NCI-H1105 (cell line): Measurements from ENCODE around the gene DNM3.

Experiments
- DNase-seq: peaks from one replicate; lab custom pipeline; 2025; lab: John Stamatoyannopoulos, UW

Gene DNM3

DNA sequence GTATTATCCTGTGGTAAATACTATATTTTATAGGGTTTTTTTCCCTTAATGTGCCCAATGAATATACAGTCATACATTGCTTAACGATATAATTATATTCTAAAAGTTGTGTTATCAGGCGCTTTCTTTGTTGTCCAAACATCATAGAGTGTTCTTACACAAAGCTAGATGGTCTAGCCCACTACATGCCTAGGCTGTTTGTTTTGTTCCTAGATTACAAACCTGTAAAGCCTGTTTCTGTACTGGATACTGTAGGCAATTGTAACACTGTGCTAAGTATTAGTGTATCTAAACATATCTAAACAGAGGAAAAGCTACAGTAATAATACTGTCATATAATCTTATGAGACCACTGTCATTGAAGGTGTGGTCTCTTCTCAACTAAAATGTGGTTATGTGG, 336.6 kb downstream of the DNM3 start:
- DNase-seq = no peak

DNA sequence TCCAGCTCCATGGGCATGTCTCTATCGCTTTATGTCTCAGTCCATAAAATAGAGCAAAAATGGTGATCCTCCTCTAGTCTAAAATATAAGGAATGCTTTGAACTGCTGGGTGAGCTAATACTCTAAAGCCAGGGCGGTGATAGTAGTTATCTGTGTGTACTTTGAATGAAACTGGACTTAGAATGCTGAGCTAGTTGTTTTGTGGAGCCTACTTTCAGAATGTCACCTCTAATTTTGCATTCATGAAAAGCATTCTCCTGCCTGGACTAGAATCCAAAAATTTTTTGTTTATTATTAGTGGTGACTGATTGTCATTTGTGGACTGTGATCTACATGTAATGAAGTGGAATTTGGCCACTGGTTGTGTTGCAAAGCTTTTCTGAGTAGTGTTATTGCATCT, 337.6 kb downstream of the DNM3 start:
- DNase-seq = no peak

- no peak for DNase-seq
Measured at GRCh38 chr1:172179918-172180317, 338.6 kb downstream of the DNM3 start.

DNA sequence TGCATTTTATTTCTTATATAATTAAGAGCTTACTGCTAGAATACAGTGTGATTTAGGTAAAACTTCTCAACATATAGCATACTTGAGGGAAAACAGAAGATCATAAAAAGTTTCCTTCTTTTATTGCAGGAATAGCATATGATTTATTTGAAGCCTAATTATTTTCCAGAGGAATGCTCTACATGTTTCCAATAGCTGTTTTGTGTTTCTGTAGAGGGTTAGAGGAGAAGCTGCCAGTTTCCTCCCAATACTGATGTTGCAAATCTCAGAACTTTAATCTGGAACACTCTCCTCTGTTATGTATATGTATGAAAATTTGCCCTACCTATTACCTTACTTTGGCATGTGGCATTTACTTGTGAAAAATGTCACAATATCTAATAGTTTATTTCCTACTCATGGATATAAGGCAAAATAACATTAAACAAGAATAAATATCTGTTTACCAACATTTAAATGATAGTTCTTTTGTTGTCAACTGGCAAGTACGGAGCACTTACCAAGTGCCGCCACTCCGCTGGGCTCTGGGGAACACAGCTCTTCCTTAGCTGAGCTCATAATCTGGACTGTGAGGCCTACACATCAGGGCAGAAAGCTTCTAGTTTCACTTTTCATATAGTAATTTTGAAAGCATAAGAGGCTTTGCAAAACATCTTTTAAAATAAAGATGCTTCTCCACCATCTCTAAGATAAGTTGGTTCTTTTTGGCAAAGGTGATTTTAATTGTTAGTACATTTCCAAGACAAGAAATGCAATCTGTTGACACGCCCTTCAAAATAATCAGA, 339.4 kb downstream of the DNM3 start:
- no peak for DNase-seq

DNA sequence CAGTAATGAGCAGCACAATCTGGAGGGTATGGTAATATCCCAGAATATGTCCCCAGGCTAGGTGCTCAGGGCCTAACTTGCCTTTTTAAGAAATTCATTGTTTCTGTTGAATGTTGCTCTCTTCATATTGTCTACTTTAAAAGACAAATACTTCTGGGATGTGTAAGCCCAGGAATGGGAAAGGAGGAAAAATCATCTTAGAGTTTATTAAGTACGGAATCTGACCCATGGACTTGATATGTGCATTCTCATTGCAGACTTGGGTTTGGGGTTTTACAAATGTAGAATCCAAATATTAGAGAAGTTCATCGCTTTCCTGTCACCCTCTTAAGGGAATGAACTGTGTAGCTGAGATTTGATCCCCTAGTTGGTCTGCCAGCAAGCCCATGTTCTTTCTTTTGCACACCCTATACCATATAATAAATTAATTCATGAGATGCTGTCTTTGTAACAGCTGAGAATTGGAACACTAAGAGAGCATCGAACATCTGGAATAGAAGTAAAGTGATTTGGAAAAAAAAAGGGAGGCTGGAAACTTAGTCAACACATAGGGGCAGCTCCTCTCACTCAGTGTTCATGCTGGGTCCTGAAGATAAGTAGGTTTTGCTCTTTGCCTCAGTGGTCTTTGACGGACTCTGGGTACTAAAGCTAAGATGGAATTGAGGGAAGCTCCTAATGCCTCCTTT, 343.4 kb downstream of the DNM3 start:
- DNase-seq = no peak

DNA sequence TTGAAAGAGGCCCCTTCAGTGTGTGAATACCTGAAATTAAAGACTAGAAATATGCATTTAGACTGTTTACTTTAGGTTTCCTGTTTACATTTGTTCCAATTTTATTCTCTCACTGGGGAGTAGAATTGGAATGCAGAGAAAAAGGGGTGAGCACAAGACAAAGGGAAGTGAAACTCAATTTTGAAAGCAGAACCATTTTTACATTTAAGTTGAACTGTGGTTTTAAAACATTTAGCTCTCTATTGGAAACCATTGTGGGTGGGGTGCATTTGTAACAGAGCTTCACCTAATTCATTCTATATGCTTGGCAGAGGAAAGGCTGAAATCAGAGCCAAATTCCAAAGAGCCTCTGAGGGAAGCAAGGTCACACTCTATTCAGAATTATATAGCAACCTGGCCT, 343.9 kb downstream of the DNM3 start:
- no peak for DNase-seq

DNA sequence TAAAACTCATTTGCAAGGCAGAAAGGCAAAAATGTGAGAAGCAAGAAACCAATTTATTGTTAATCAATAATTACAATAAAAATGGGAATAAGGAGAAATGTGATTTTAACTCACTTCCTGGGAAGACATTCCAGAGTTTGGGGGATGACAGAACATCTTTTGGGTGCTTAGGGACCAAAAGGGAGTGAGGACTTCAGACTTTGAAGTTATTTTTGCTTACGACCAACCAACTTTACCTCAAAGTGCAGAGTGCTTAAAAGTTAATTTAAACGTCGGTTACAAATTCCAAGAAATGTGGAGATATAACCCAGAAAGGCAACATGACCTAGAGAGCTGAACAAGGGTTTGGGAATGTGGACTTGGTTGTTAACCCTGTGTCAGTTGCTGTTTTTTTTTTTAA, 344.7 kb downstream of the DNM3 start:
- no peak for DNase-seq

- no peak for DNase-seq
Measured at GRCh38 chr1:172201572-172201971, 360.3 kb downstream of the DNM3 start.

DNA sequence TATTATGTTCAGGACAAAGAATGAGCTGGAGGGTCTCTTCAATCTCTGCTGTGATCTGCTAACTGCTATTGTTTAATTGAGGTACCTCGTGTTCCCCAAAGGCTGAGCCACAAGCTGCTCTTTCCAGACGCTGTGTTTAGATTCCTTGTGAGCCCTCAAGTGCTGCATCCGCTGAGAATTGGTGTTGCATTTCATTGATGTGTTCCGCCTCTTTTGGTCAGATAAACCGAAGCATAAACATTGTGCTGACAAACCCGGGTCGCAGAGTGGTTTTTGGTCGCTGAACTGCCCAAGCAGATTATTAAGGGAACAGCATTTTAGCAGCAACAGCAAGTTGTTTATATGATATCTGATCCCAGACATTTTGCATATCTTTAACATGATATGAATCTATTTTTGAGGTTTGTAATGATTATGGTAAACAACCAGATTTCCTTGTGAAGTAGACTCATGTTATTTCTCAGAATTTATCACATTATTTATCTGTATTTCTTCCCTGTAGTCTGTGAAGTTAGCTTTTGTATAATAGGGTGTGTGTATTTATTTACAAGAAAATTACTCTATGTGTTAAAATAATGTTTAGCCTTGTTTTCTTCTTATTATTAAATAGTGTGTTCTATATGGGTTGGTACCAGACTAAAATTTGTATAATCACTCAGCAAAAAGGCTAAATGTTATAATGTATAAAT, 362.0 kb downstream of the DNM3 start:
- no peak for DNase-seq

DNA sequence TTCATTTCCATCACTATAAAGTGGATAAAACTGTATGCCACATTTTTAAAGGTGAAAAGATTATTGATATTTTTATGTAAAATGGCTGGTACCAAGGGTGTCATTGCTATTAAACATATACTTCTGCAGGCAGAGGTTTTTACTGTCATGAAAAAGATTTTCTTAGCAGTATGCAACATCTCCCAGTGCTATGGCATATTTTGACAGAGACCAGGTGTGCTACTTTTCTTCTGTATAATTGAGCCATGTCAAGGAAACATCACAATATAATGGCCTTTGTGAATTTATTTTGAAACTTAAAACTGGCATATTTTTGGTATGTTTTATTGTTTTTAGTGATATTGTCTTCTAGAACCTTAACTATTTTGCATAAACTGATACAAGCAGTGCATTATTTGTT, 362.6 kb downstream of the DNM3 start:
- DNase-seq = no peak

- no peak for DNase-seq
Measured at GRCh38 chr1:172206256-172206655, 365.0 kb downstream of the DNM3 start.

- DNase-seq = no peak
Measured at GRCh38 chr1:172208635-172209034, 367.3 kb downstream of the DNM3 start.

DNA sequence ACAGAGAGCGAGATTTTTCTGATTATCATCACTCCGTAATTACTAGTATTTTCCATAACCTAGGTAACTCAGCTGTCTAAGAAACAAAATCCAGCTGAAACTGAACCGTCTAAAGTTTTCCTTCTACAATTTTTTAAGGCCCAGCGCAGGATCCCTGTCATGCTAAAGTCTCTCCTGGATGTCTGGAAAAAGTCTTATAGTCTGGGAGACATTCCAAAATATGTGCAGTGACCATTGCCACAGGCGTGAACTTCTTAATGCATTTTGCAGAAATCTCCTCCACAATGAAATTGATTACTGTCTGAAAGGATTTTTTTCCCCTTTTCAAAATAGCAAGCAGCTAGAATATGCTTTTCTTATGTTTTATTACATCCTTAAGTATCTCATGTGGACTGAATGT, 369.9 kb downstream of the DNM3 start:
- DNase-seq = no peak

- DNase-seq = no peak
Measured at GRCh38 chr1:172212124-172212523, 370.8 kb downstream of the DNM3 start.

DNA sequence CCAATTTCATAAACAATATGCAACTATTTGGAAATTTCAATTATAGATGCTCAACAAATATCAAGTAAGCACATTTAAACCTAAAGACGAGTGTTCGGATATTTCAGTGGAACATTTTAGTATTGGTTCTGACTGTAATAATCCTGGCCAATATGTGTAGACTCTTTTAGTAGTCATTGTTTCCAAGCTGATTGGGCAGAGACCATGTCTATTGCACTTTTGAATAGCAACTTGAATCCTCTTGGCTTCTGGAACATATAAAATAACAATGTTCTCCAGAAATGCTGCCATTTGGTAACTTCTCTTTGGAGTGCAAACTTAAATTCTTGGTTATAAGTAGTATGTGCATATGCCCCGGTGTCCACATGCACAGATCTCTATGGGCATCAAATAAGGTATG, 373.7 kb downstream of the DNM3 start:
- no peak for DNase-seq

DNA sequence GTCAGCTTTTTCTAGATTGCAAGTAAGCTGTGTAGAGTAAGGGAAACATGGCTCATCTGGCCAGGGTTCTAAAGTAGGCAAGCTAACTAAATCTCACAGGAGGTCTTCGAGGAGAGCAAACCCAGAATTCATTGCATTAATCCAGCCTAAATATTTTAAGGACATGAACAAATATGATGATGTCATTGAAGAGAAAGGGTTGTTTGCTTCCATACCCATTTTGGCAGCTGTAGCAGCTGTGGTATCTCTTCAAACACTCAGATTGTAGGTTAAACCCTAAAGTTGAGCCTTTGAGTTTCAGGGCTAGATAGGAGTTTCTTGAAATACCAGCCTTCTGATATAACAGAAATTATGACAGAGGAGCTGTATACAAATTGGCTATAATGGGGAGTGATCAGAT, 378.7 kb downstream of the DNM3 start:
- no peak for DNase-seq

- DNase-seq = no peak
Measured at GRCh38 chr1:172220376-172220775, 379.1 kb downstream of the DNM3 start.

GRCh38 chr1:172221436-172221835, 380.1 kb downstream of the DNM3 start:
- DNase-seq = no peak

- DNase-seq = no peak
Measured at GRCh38 chr1:172224871-172225270, 383.6 kb downstream of the DNM3 start.

GRCh38 chr1:172229942-172230341, 388.6 kb downstream of the DNM3 start:
- no peak for DNase-seq

GRCh38 chr1:172230526-172230925, 389.2 kb downstream of the DNM3 start:
- no peak for DNase-seq

DNA sequence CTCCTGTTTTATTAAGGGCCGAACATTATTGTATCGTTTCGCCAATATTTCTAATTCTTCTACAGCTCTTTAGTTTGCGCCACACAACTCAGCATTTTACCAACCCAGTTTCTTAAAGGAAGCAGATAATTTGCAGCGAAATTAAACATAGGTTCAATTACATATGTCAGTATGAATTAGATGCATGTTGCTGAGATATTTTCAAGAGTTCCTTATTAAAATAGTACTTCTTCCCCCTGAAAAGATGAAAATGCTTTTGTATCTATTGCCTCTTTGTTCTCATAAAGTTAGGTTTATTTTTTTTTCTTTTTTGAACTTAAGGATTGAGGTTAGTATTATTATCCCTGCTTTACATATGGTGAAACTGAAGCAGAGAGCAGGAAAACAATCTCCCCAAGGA, 395.7 kb downstream of the DNM3 start:
- DNase-seq = no peak

- DNase-seq = no peak
Measured at GRCh38 chr1:172238158-172238557, 396.9 kb downstream of the DNM3 start.
